Choroid plexus epithelial cell (primary cell): ENCODE measurements around the gene PPP6R2.

Source experiments
- DNase-seq: peaks from one replicate; pipeline ENCODE4 v3.0.0-alpha.2; 2010; ENCODE audit warnings: low read depth
- H3K4me3 ChIP-seq: 2 replicates; pipeline ENCODE4 v1.5.1; 2011; ENCODE audit warnings: low read depth, mild to moderate bottlenecking, control low read depth, low read length, moderate library complexity
- CTCF ChIP-seq: conservative IDR thresholded peaks from 2 replicates; pipeline ENCODE4 v1.5.1; 2011; ENCODE audit warnings: low read depth, mild to moderate bottlenecking, control low read depth, inconsistent platforms, low read length, moderate library complexity

Gene PPP6R2

GRCh38 chr22:50339945-50340879, 2.9 kb upstream of the PPP6R2 start:
- no peak for TF ChIP-seq CTCF
- H3K4me3 ChIP-seq: no peak overlapping the region
- peak; percentile 20 for DNase-seq

- H3K4me3 ChIP-seq: peak overlapping the region; percentile 75
- peak; percentile 99 for TF ChIP-seq CTCF
- DNase-seq: peak; percentile 87
Observed at GRCh38 chr22:50341977-50342650, 1.0 kb upstream of the PPP6R2 start.

GRCh38 chr22:50343541-50343935, 411 bp downstream of the PPP6R2 start:
- DNase-seq: no peak
- H3K4me3 ChIP-seq: peak overlapping the region; percentile 75
- TF ChIP-seq CTCF: no peak

- no peak overlapping the region for H3K4me3 ChIP-seq
- DNase-seq: no peak
- TF ChIP-seq CTCF: no peak
Observed at GRCh38 chr22:50346470-50346869, 3.3 kb downstream of the PPP6R2 start.

GRCh38 chr22:50347157-50347556, 4.0 kb downstream of the PPP6R2 start:
- DNase-seq: no peak
- H3K4me3 ChIP-seq: no peak overlapping the region
- TF ChIP-seq CTCF: no peak

GRCh38 chr22:50348058-50348457, 4.9 kb downstream of the PPP6R2 start:
- DNase-seq: no peak
- TF ChIP-seq CTCF: no peak
- no peak overlapping the region for H3K4me3 ChIP-seq
